G401 (cell line): Measurements from ENCODE around the gene ZSCAN22. TPM values are rescaled to one million over a fixed set of nuclear protein-coding genes. Genes with fewer than 3 reads are reported as not detected.
"Not testable (repeated sequence)": the region's sequence is repeated elsewhere in the genome, so short reads cannot be mapped to it uniquely, and the experiment has no call there.

ENCODE experiments used
- DNase-seq: peaks from one replicate; pipeline ENCODE4 v3.0.0-alpha.2; 2015; ENCODE audit warnings: low spot score
- in situ Hi-C: cut with HindIII; loops from 2 replicates; pipeline ENCODE4 v1.10.0; 2016; ENCODE audit warnings: low sequenced_read_pairs, mixed read lengths
- total RNA-seq: library from RNA; depleted of rRNA; stranded (reverse); fragments of >200 nt; shearing (Covaris generic); gene quantifications from 2 replicates; pipeline ENCODE4 v1.2.3, GENCODE V29; 2014; rRNA removed

Gene ZSCAN22
- total RNA-seq, result 2.9 and 3.7 TPM in 2 replicates

GRCh38 chr19:58326914-58327726 is at the start of gene ZSCAN22:
TSS of gene ZSCAN22 (plus strand) at chr19:58326994. CDS start at chr19:58334803, 7,809 bp downstream.
- DNase-seq, result peak; percentile 97
- in situ Hi-C loops, result no loop called here

GRCh38 chr19:58277197-58277596 is 49.6 kb upstream of the ZSCAN22 start:
- in situ Hi-C loops, result no loop called here
- DNase-seq, result no peak

GRCh38 chr19:58277748-58278540 is 48.9 kb upstream of the ZSCAN22 start:
- in situ Hi-C loops, result no loop called here
- peak; percentile 1 for DNase-seq

- in situ Hi-C loops, result no loop called here
- DNase-seq, result peak; percentile 95
Observed at GRCh38 chr19:58278541-58279041, 48.2 kb upstream of the ZSCAN22 start, which contains the start of gene ZNF8. TSS of gene ZNF8 (plus strand) at chr19:58278955. CDS start at chr19:58279082, 127 bp downstream.

- in situ Hi-C loops, result no loop called here
- DNase-seq, result peak; percentile 57
Observed at GRCh38 chr19:58279042-58279924, 47.5 kb upstream of the ZSCAN22 start.

GRCh38 chr19:58279925-58280316 is 46.9 kb upstream of the ZSCAN22 start:
- in situ Hi-C loops, result no loop called here
- DNase-seq, result no peak

GRCh38 chr19:58284199-58284598 is 42.6 kb upstream of the ZSCAN22 start:
- no peak for DNase-seq

GRCh38 chr19:58291943-58292342 is 34.9 kb upstream of the ZSCAN22 start:
- in situ Hi-C loops, result no loop called here
- DNase-seq, result no peak

More at GRCh38 chr19:58284199-58284598, 42.6 kb upstream of the ZSCAN22 start:
- in situ Hi-C loops, result no loop called here

- no peak for DNase-seq
- in situ Hi-C loops, result no loop called here
Observed at GRCh38 chr19:58294743-58295374, 31.9 kb upstream of the ZSCAN22 start.

- in situ Hi-C loops, result no loop called here
- no peak for DNase-seq
Observed at GRCh38 chr19:58296104-58296503, 30.7 kb upstream of the ZSCAN22 start.

- in situ Hi-C loops, result no loop called here
- DNase-seq, result no peak
Observed at GRCh38 chr19:58300620-58301019, 26.2 kb upstream of the ZSCAN22 start.

- in situ Hi-C loops, result no loop called here
- DNase-seq, result no peak
Observed at GRCh38 chr19:58304255-58304654, 22.5 kb upstream of the ZSCAN22 start.

- no peak for DNase-seq
- in situ Hi-C loops, result no loop called here
Observed at GRCh38 chr19:58304748-58305064, 22.1 kb upstream of the ZSCAN22 start.

- in situ Hi-C loops, result no loop called here
- DNase-seq, result peak; percentile 99
Observed at GRCh38 chr19:58305065-58305931, 21.5 kb upstream of the ZSCAN22 start, which contains the start of gene ERVK3-1. TSS of gene ERVK3-1 (plus strand) at chr19:58305377. CDS start at chr19:58312169, 6,792 bp downstream.

- DNase-seq, result no peak
- in situ Hi-C loops, result no loop called here
Observed at GRCh38 chr19:58305932-58306323, 20.9 kb upstream of the ZSCAN22 start.

- in situ Hi-C loops, result no loop called here
- no peak for DNase-seq
Observed at GRCh38 chr19:58307736-58308135, 19.1 kb upstream of the ZSCAN22 start.

- DNase-seq, result peak; percentile 63
- in situ Hi-C loops, result not testable (repeated sequence)
Observed at GRCh38 chr19:58310685-58311084, 16.1 kb upstream of the ZSCAN22 start.
